ENCODE data around the gene STK33.

GRCh38 chr11:8488395-8488794 lies 105.6 kb downstream of the STK33 start:
- TF ChIP-seq SMC3 (conservative IDR thresholded peaks at IDR 0.05; ENCODE audit: poor library complexity) (no peak), REST (IDR thresholded peaks at IDR 0.05; ENCODE audit: borderline replicate concordance) (no peak), POLR2AphosphoS5 (IDR thresholded peaks at IDR 0.05) (no peak), EZH2 (IDR thresholded peaks at IDR 0.05; ENCODE audit: borderline replicate concordance, insufficient read depth, low read length, poor library complexity, severe bottlenecking) (no peak)

Measured in neural cell (in vitro differentiated cells).